IPS DF 6.9 (cell line): ENCODE measurements around the gene TEKT4.
"Not testable (repeated sequence)": the region's sequence is repeated elsewhere in the genome, so short reads cannot be mapped to it uniquely, and the experiment has no call there.

Source experiments
- DNase-seq: peaks from one replicate; pipeline ENCODE4 v3.0.0-alpha.2; 2013; ENCODE audit warnings: low read depth, low spot score
- H3K27ac ChIP-seq: one replicate; pipeline ENCODE4 v1.5.1; 2013; ENCODE audit warnings: low read length, control low read depth
- H3K27me3 ChIP-seq: 2 replicates; pipeline ENCODE4 v1.6.1; 2013; ENCODE audit warnings: mild to moderate bottlenecking, low read length; ENCODE audit not compliant: control insufficient read depth, insufficient read depth
- H3K36me3 ChIP-seq: 2 replicates; pipeline ENCODE4 v1.6.1; 2013; ENCODE audit warnings: low read length; ENCODE audit not compliant: control insufficient read depth, insufficient read depth
- H3K4me1 ChIP-seq: 2 replicates; pipeline ENCODE4 v1.6.1; 2013; ENCODE audit warnings: low read length; ENCODE audit not compliant: control insufficient read depth, insufficient read depth
- H3K4me3 ChIP-seq: 2 replicates; pipeline ENCODE4 v1.5.1; 2013; ENCODE audit warnings: mild to moderate bottlenecking, low read length
- H3K9me3 ChIP-seq: 2 replicates; pipeline ENCODE4 v1.6.1; 2013; ENCODE audit warnings: low read length, inconsistent platforms; ENCODE audit not compliant: control insufficient read depth, insufficient read depth
- WGBS: extraction: QIAGEN DNeasy Blood & Tissue Kit; methylation state at CpG from one replicate; pipeline ENCODE4 v1.1.7; 2013; ENCODE audit warnings: mixed read lengths, missing lambda C conversion rate; ENCODE audit not compliant: insufficient read length, insufficient coverage; 5-methylcytosine and 5-hydroxymethylcytosine counted together

The TEKT4 gene

DNA sequence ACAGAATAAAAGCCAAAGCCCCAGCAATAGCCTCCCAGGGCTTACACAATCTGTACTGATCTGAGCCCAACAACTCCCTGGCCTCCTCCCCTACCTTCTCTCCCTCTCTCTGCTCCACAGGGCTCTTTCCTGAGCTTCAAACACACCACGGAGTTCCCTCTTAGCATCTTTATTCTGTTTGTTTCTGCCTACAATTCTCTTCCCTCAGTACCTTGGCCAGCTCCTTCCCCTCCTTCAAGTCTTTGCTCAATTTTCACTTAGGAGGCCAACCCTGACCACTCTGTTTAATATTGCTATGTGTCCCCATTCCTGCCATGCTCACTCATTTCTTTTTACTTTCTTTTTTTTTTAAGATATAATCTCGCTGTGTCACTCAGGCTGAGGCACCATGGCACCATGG, 53.8 kb downstream of the TEKT4 start:
- H3K4me1 ChIP-seq, DNase-seq, H3K36me3 ChIP-seq, H3K9me3 ChIP-seq, H3K4me3 ChIP-seq, H3K27me3 ChIP-seq, H3K27ac ChIP-seq: not testable (repeated sequence)
- WGBS: no CpG with 5 or more reads among the region's 2 CpGs
